Measurements from ENCODE around the gene DGAT2. TPM values are rescaled to one million over a fixed set of nuclear protein-coding genes. Genes with fewer than 3 reads are reported as not detected.

The DGAT2 gene
- total RNA-seq, 1 experiment from 2014 or later = 10.3 TPM

- DNase-seq = no peak
- Histone ChIP-seq H3K4me3 (no peak overlapping the region), H3K36me3 (no peaks in the 10 kb centered on the region), H3K27me3 (no peaks in the 10 kb centered on the region), H3K9me3 (no peaks in the 10 kb centered on the region)
Observed at GRCh38 chr11:75785187-75785586, 16.6 kb downstream of the DGAT2 start.

GRCh38 chr11:75786101-75786736 is 17.6 kb downstream of the DGAT2 start:
- DNase-seq = no peak
- H3K4me3 ChIP-seq = no peak overlapping the region
- H3K36me3 ChIP-seq = no peaks in the 10 kb centered on the region

GRCh38 chr11:75789521-75789920 is 20.9 kb downstream of the DGAT2 start:
- Histone ChIP-seq H3K4me3 (no peak overlapping the region), H3K9me3 (no peaks in the 10 kb centered on the region), H3K36me3 (no peaks in the 10 kb centered on the region), H3K27me3 (no peaks in the 10 kb centered on the region)
- DNase-seq = no peak

More at GRCh38 chr11:75786101-75786736, 17.6 kb downstream of the DGAT2 start:
- no peaks in the 10 kb centered on the region for H3K9me3 ChIP-seq
- no peaks in the 10 kb centered on the region for H3K27me3 ChIP-seq

GRCh38 chr11:75790986-75791385 is 22.4 kb downstream of the DGAT2 start:
- H3K9me3 ChIP-seq = no peaks in the 10 kb centered on the region
- H3K36me3 ChIP-seq = no peaks in the 10 kb centered on the region
- no peaks in the 10 kb centered on the region for H3K27me3 ChIP-seq
- no peak for DNase-seq
- H3K4me3 ChIP-seq = no peak overlapping the region

GRCh38 chr11:75792127-75792731 is 23.7 kb downstream of the DGAT2 start:
- no peak for DNase-seq
- no peak overlapping the region for H3K4me3 ChIP-seq
- H3K27me3 ChIP-seq = no peaks in the 10 kb centered on the region
- no peaks in the 10 kb centered on the region for H3K9me3 ChIP-seq
- H3K36me3 ChIP-seq = no peaks in the 10 kb centered on the region

- H3K9me3 ChIP-seq = no peaks in the 10 kb centered on the region
- H3K4me3 ChIP-seq = no peak overlapping the region
- H3K36me3 ChIP-seq = no peaks in the 10 kb centered on the region
- no peaks in the 10 kb centered on the region for H3K27me3 ChIP-seq
- DNase-seq = no peak
Observed at GRCh38 chr11:75792997-75793800, 24.6 kb downstream of the DGAT2 start.

- no peaks in the 10 kb centered on the region for H3K27me3 ChIP-seq
- no peak for DNase-seq
- H3K9me3 ChIP-seq = no peaks in the 10 kb centered on the region
- no peak overlapping the region for H3K4me3 ChIP-seq
- H3K36me3 ChIP-seq = no peaks in the 10 kb centered on the region
Observed at GRCh38 chr11:75793966-75794365, 25.4 kb downstream of the DGAT2 start.

GRCh38 chr11:75795276-75796090 is 26.9 kb downstream of the DGAT2 start:
- H3K4me3 ChIP-seq = no peak overlapping the region
- DNase-seq = no peak
- no peaks in the 10 kb centered on the region for H3K36me3 ChIP-seq
- no peaks in the 10 kb centered on the region for H3K27me3 ChIP-seq
- no peaks in the 10 kb centered on the region for H3K9me3 ChIP-seq

- H3K9me3 ChIP-seq = no peaks in the 10 kb centered on the region
- H3K36me3 ChIP-seq = no peaks in the 10 kb centered on the region
- no peak overlapping the region for H3K4me3 ChIP-seq
- DNase-seq = no peak
- no peaks in the 10 kb centered on the region for H3K27me3 ChIP-seq
Observed at GRCh38 chr11:75796091-75796435, 27.5 kb downstream of the DGAT2 start.

- Histone ChIP-seq H3K4me3 (no peak overlapping the region), H3K27me3 (no peaks in the 10 kb centered on the region), H3K36me3 (no peaks in the 10 kb centered on the region), H3K9me3 (no peaks in the 10 kb centered on the region)
- DNase-seq = no peak
Observed at GRCh38 chr11:75797116-75797515, 28.5 kb downstream of the DGAT2 start.

GRCh38 chr11:75797792-75798191 is 29.2 kb downstream of the DGAT2 start:
- no peak overlapping the region for H3K4me3 ChIP-seq
- H3K27me3 ChIP-seq = no peaks in the 10 kb centered on the region
- DNase-seq = peak; percentile 29
- H3K9me3 ChIP-seq = no peaks in the 10 kb centered on the region
- H3K36me3 ChIP-seq = no peaks in the 10 kb centered on the region

GRCh38 chr11:75800136-75800675 is 31.6 kb downstream of the DGAT2 start:
- no peaks in the 10 kb centered on the region for H3K36me3 ChIP-seq
- DNase-seq = no peak
- no peak overlapping the region for H3K4me3 ChIP-seq
- no peaks in the 10 kb centered on the region for H3K27me3 ChIP-seq
- H3K9me3 ChIP-seq = no peaks in the 10 kb centered on the region

- Histone ChIP-seq H3K27me3 (no peaks in the 10 kb centered on the region), H3K4me3 (no peak overlapping the region), H3K9me3 (no peaks in the 10 kb centered on the region), H3K36me3 (no peaks in the 10 kb centered on the region)
- no peak for DNase-seq
Observed at GRCh38 chr11:75800728-75801361, 32.3 kb downstream of the DGAT2 start.

GRCh38 chr11:75801362-75802020 is 32.9 kb downstream of the DGAT2 start:
- no peaks in the 10 kb centered on the region for H3K9me3 ChIP-seq
- H3K4me3 ChIP-seq = no peak overlapping the region
- H3K27me3 ChIP-seq = no peaks in the 10 kb centered on the region
- no peaks in the 10 kb centered on the region for H3K36me3 ChIP-seq
- no peak for DNase-seq

GRCh38 chr11:75802021-75802912 is 33.7 kb downstream of the DGAT2 start:
- Histone ChIP-seq H3K36me3 (no peaks in the 10 kb centered on the region), H3K4me3 (no peak overlapping the region), H3K27me3 (no peaks in the 10 kb centered on the region), H3K9me3 (no peaks in the 10 kb centered on the region)
- no peak for DNase-seq
